Measurements from ENCODE around the gene PRCC. TPM values are rescaled to one million over a fixed set of nuclear protein-coding genes. Genes with fewer than 3 reads are reported as not detected.
A peak's percentile ranks its signal among the peaks of the same experiment; 100 is the strongest.

The PRCC gene
- 100 to 1,000 TPM; 107 to 140 (median 125) TPM for polyA plus RNA-seq (ENCODE audit: insufficient read length in 4 of 4)

GRCh38 chr1:156767101-156767878 is at the start of gene PRCC:
TSS of gene PRCC (plus strand) at chr1:156767535. CDS start at chr1:156767772, 237 bp downstream.
- peak; percentile 93 to 100 (median 99) for DNase-seq (ENCODE audit: low read depth in 4 of 4, low spot score in 3 of 4)

- no peak for DNase-seq (ENCODE audit: low read depth in 4 of 4, low spot score in 3 of 4)
These were observed 46.2 kb upstream of the PRCC start for GRCh38 chr1:156721131-156721530.

GRCh38 chr1:156721535-156721934 is 45.8 kb upstream of the PRCC start:
- no peak for DNase-seq (ENCODE audit: low read depth in 4 of 4, low spot score in 3 of 4)

- peak; percentile 76 to 88 (median 83) for DNase-seq (ENCODE audit: low read depth in 4 of 4, low spot score in 3 of 4)
These were observed 41.6 kb upstream of the PRCC start for GRCh38 chr1:156725683-156726280.

- DNase-seq (ENCODE audit: low read depth in 4 of 4, low spot score in 3 of 4): no peak
These were observed 40.6 kb upstream of the PRCC start for GRCh38 chr1:156726549-156727226.

GRCh38 chr1:156727492-156727891 is 39.8 kb upstream of the PRCC start:
- no peak for DNase-seq (ENCODE audit: low read depth in 4 of 4, low spot score in 3 of 4)

GRCh38 chr1:156727926-156728598 is 39.3 kb upstream of the PRCC start, which contains the start of gene METTL25B:
TSS of gene METTL25B (plus strand) at chr1:156728469. CDS start at chr1:156729105, 636 bp downstream.
- DNase-seq (ENCODE audit: low read depth in 4 of 4, low spot score in 3 of 4): no peak

- peak; percentile 89 to 94 (median 92) for DNase-seq (ENCODE audit: low read depth in 4 of 4, low spot score in 3 of 4)
These were observed 38.5 kb upstream of the PRCC start, which contains the start of gene ISG20L2 for GRCh38 chr1:156728599-156729462. TSS of gene ISG20L2 (minus strand) at chr1:156728766. CDS start at chr1:156727652, 1,114 bp downstream.

GRCh38 chr1:156733989-156734584 is 33.2 kb upstream of the PRCC start:
- no peak for DNase-seq (ENCODE audit: low read depth in 4 of 4, low spot score in 3 of 4)

GRCh38 chr1:156738407-156738806 is 28.9 kb upstream of the PRCC start:
- DNase-seq (ENCODE audit: low read depth in 4 of 4, low spot score in 3 of 4): no peak

GRCh38 chr1:156738916-156739315 is 28.4 kb upstream of the PRCC start:
- DNase-seq (ENCODE audit: low read depth in 4 of 4, low spot score in 3 of 4): no peak

GRCh38 chr1:156740237-156740740 is 27.0 kb upstream of the PRCC start:
- DNase-seq (ENCODE audit: low read depth in 4 of 4, low spot score in 3 of 4): no peak

GRCh38 chr1:156740741-156741480 is 26.4 kb upstream of the PRCC start, which contains the start of gene MRPL24:
TSS of gene MRPL24 (minus strand) at chr1:156741088. CDS start at chr1:156738704, 2,384 bp downstream.
- DNase-seq (ENCODE audit: low read depth in 4 of 4, low spot score in 3 of 4): peak; percentile 92 to 99 (median 99)

- DNase-seq (ENCODE audit: low read depth in 4 of 4, low spot score in 3 of 4): no peak
These were observed 25.8 kb upstream of the PRCC start for GRCh38 chr1:156741481-156741983.

- DNase-seq (ENCODE audit: low read depth in 4 of 4, low spot score in 3 of 4): no peak
These were observed 25.3 kb upstream of the PRCC start for GRCh38 chr1:156742017-156742416.

- no peak for DNase-seq (ENCODE audit: low read depth in 4 of 4, low spot score in 3 of 4)
These were observed 24.5 kb upstream of the PRCC start for GRCh38 chr1:156742801-156743200.

- DNase-seq (ENCODE audit: low read depth in 4 of 4, low spot score in 3 of 4): no peak
These were observed 23.7 kb upstream of the PRCC start for GRCh38 chr1:156743367-156744302.
